Measurements from ENCODE around the gene IFT88.

Gene IFT88, protein sequence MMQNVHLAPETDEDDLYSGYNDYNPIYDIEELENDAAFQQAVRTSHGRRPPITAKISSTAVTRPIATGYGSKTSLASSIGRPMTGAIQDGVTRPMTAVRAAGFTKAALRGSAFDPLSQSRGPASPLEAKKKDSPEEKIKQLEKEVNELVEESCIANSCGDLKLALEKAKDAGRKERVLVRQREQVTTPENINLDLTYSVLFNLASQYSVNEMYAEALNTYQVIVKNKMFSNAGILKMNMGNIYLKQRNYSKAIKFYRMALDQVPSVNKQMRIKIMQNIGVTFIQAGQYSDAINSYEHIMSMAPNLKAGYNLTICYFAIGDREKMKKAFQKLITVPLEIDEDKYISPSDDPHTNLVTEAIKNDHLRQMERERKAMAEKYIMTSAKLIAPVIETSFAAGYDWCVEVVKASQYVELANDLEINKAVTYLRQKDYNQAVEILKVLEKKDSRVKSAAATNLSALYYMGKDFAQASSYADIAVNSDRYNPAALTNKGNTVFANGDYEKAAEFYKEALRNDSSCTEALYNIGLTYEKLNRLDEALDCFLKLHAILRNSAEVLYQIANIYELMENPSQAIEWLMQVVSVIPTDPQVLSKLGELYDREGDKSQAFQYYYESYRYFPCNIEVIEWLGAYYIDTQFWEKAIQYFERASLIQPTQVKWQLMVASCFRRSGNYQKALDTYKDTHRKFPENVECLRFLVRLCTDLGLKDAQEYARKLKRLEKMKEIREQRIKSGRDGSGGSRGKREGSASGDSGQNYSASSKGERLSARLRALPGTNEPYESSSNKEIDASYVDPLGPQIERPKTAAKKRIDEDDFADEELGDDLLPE

DNA sequence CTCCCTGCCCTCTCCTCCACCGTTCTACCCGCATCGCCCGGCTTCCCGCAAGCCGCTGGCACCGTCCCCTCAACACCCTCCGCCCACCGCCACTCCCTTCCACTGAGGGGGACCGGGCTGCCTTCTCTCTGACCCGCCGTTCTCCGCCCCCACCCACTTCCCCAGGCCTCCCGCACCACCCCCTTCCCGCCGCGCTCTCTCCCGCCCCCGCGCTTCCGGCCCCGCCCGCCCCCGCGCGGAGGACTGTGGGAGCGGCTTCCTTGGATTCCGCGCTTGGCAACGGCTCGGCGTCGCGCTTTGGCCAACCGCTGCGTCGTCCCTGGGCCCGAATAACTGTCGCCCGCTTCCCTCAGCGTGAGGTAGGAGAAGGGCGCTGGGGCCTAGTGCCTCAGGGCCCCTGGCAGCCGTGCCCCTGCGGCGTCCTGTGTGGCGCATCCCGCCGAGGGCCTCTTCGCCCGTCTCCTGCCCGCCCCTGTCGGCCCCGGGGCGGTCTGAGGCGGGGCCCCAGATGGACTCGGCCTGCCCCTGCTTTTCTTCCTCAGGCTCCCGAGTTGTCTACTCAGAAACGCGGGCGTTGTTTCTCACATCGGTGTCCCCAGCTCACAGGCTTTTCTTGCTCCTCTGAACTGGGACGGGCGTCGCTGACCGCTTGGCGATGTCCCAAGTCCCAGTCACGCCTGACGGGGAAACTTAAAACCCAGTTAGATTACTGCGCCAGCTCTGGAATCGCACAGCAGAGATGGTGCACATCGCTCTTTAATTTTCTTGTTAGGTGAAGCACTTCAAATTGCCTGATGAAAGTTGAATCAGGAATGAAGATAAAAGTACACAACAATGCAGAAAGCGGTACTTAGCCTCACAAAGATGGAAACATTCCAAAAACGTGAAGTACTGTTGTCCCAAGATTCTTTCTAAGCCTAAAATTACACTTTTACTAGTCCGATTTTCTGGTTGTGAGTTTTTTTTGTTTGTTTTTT lies at the start of gene IFT88:
Gene IFT88, plus strand, starts transcription at position 260 of the 977 bp plus-strand sequence. CDS start 7,229 bp downstream, outside the sequence.
- DNase-seq = peak; percentile 95

DNA sequence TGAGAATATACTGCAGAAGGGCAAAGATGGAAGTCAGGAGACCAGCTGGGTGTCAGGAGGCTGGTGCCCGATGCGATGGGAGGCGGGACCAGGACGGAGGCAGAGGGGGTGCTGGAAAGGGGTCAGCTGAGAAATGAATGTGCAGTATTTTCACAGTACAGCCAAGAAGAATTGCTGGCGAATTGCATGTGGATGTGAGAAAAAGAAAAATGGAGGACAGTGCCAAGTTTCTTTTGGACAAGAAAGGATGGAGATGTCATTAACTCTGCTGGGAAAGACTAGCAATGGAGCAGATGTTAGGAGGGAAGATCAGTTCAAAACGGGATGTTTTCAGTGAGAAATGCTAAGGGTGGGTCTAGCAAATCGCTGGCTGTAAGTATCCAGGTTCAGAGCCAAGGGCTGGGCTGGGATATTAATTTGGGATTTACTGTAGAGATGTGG lies 48.3 kb upstream of the IFT88 start:
- DNase-seq = no peak

DNA sequence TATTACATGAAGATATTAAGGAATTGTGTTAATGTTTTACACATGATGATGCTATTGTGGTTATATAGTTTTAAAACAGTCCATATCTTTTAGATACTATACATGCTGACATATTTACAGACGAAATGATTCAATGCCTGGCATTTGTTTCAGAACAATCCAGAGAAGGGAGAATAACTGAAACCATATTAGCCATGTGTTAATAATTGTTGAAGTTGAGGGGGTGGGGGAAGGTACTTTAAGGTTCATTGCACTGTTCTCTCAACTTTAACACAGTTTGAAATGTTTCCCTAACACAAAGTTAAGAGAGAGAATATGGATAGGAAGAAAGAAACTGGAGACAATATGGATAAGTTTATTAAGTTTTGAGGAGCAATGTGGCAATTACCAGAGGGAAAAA lies 47.1 kb upstream of the IFT88 start:
- no peak for DNase-seq

DNA sequence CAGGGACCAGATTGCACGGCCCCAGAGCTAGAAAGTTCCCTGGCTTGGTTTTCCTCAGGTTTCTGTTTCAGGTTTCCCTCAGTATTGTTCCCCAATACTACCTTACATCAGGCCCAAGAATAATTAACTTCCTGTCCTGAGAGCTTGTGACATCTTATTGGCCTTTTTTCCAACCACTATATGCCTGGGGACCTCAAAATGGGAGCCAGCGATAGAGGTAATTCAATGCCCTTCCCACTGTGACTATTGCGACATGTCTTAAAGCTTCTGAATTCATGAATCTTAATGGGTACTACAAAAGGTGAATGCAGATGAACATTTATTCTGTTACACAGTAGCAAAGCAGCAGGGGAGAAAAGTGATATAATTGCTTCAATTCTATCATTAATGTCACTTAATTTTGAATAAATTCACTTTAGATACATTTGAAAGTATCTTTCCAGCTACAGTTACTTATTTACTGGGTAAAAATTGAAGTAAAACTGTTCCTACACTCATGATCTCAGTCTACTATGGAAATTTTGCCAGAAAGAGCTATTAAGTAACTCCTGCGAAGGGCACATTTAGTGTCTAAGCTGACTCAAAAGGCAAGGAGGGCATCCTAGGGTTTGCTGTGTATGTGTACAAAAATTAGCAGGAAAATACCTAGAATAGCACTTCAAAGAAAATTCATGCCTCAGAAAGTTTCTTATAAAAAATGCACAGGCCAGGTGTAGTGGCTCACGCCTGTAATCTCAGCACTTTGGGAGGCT lies 45.4 kb upstream of the IFT88 start:
- DNase-seq = no peak

DNA sequence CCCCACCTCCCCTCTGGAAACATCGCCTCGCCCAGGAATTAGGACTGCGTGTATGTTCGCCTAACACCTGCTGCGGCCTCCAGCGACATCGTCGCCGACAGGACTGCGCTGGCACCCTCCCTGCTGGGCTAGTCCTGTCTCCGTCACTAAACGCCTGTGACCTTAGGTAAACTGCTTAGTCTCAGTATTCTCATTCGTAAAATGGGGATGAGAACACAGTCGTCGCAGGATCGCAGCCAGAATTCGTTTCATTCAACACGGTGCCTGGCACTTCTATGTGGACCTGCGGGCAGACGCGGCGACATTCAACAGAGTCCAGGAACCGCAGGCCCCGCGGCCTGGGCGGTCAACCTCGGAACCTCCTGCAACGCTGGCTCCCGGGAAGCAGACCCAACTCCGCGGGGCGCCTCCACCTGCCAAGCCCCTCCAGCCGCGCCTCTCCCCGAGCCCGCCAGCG lies 41.8 kb upstream of the IFT88 start:
- DNase-seq = peak; percentile 60

DNA sequence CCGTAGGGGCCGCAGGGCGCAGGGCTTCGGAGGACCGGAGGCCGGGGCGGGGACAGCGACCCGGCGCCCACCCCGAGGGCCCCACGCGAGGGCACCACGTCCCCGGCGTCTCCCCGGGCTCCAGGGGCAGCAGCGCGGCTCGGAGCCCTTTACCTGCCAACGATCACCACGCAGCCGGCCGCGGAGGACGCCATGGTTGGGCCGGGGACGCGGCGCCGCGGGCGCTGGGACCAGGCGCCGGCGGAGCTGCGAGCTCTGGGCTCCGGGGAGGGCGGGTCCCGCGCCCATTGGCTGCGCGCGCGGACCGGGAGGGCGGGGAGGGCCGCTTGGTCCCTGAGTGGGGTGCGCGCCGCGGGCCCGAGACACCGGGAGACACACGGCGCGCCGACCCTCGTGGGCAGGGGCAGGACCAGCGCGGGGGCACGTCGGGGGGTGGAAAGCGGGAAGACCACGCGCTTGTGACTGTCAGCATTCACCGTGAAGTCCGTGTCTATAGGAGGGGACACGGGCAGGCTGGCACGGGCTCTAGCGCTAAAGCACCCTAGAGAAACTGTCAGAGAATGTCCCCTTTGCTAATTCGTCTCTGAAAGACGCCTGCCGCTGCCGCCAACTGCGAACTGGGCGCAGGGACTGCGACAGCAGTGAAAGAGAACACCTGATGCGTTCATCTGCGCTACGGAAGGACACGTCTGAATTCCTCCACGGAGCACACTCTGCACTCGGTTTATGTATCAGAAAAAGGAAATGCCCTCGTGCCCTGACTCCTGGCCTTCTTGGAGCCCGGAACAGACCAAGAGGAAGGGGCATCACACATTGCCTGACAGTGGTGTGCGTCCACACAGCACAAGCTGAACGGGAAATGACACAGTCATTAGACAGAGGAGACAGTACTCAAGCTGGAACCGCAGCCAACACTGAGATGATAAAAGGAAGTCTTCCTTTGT lies 41.1 kb upstream of the IFT88 start, which contains the start of gene CRYL1:
Gene CRYL1, minus strand, starts transcription at position 257 of the 944 bp plus-strand sequence. Its CDS starts 63 bp downstream, at position 194.
- DNase-seq = peak; percentile 71

DNA sequence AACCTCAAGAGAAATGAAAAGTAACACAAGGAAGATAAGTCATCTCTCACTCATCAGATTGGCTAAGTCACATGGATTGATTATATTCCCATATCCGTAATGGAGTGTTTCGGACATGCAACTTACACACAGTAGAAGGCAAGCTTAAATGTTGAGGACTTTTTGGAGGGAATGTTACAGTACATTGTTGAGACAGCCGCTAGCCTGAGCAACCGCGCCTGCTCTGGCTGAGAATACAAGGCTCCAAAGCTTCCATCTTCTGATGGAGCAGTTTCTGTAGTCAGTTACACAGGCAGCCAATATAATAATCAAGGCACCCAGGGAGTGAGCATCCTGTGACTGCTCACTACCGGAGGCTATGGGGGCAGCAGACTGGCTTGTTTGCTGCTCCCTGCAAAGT lies 40.3 kb upstream of the IFT88 start:
- DNase-seq = peak; percentile 11

DNA sequence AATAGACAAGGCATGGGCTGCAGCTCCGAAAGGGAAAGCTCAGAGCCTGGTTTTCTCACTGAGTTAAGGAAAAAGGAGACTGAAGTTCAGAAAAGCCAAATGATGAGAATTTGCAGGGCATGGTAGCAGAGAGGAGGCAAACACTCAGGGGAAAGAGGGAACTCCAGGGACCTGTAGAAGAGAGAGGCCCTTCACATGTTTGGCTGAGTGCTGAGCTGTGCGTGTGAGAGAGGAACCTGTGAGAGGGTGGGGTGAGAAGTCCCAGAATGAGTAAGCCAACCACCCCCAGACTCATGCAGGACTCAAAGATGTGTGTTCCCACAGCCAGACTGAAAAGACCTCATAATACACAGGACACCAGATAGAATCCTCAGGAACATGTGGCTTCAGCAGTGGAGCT lies 38.5 kb upstream of the IFT88 start:
- no peak for DNase-seq

DNA sequence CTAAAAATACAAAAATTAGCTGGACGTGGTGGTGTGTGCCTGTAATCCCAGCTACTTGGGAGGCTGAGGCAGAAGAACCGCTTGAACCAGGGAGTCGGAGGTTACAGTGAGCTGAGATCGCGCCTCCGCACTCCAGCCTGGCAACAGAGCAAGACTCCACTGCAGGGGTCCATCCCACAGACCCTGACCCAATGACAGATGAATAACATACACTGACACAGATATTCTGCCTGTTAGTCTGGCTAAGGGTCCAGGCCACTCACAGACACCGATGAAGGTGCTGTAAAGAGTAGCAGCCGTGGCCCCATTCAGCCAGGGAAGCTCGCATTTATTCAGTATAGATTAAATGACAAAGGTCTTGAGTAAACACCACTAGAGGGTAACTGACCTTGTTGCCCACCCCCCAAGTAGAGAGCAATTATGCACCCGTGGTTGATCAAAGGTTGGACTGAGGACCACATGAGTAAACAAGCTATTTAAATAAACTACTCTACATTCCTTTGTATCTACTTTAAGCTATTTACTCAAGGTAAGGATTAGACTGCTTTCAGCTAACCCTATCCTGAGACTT lies 32.8 kb upstream of the IFT88 start:
- no peak for DNase-seq

DNA sequence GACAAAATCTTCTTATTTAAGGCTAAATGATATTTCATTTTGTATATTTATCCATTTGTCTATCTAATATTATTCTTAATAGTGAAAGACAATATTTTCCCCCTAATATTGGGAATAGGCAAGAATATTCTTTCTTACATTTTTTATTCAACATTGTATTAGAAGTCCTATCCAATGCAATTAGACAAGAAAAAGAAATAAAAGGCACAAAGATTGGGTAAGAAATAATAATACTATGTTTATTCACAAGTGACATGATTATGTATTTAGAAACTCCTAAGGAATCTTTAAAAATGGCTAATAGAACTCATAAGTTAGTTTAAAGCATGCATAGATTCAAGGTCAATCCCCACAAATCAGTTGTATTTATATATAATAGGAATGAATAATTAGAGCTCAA lies 30.0 kb upstream of the IFT88 start:
- no peak for DNase-seq

DNA sequence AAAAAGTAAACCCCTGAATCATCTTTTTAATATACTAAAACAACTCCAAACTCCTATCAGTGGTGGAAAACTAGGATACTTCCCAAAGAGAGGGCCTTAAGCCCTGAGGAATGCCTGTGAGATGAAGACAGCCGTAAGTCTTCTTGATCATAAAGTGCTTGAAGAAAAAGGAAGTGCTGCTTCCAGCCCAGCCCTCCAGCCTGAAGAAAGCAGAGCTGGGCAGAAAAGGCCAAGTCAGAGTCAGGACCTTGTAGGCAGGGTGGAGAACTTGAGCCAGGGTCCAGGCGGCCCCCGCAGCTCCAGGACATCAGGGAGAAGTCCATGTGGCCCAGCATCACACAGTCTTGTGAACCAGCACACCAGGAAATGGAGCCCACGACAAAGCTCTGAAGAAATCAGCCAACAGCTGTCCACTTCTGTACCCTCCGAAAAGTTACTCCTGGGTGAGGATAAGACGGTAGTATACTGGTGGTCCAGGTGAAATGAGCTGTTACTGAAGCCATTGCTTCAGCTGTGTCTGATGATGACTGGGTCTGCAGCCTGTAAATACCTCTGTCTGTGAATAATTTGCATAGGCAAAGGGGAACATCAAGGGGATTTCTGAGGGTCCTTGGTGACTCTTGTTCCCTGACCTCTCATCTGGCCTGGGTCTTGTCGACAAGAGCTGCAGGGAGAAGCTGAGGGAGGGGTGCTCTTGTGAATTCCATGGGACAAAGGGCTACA lies 22.6 kb upstream of the IFT88 start:
- DNase-seq = no peak

DNA sequence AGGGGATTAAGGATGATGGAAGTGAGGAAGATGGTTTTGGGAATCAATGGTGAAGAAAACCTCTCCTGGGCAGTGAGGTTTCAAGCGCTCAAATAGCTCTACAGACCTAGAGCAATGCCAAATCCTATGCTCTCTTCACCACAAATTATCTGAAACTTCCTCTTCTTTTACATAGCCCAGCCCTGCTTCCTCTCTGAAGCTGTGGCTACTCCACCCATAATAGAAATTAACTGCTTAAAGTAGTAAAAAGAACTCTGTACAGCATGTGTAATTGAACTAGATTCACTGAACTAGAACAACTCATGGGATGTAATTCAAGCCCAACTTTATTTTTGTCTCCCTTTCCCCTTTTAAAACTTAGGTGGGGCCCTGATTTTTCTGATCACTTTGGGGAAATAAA lies 20.4 kb upstream of the IFT88 start:
- DNase-seq = no peak

DNA sequence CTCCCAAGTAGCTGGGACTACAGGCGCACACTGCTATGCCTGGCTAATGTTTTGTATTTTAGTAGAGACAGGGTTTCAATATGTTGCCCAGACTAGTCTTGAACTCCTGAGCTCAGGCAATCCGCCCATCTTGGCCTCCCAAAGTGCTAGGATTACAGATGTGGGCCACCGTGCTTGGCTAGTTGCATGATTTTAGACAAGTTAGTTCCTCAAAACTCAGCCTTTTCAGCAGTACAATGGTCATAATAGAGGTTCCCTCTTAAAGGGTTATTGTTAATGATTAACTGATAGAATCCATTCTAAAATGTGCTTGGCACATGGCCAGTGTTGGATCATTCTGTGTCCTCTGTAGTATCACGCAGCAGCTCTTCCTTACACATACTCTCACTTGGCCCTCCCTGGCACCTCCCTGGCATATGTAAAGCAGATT lies 19.5 kb upstream of the IFT88 start:
- DNase-seq = no peak

DNA sequence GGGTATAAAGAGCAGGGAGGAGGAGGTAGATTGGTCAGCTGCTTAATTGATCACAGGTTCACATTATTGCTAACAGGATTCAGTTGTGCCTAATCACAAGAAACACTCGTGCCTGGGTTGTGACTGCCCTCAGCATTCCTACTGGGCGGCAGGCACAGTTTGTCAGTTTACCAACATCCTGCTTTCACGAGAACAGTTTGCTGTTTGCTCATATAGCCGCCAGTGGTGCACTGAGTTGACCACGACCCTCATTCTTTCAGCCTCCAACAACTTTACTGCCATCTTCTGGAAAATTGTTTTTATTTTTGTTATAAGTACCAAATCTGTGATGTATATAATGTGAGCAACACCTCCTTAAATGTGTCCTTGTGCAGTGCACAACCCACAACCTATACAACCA lies 16.2 kb upstream of the IFT88 start:
- DNase-seq = no peak

DNA sequence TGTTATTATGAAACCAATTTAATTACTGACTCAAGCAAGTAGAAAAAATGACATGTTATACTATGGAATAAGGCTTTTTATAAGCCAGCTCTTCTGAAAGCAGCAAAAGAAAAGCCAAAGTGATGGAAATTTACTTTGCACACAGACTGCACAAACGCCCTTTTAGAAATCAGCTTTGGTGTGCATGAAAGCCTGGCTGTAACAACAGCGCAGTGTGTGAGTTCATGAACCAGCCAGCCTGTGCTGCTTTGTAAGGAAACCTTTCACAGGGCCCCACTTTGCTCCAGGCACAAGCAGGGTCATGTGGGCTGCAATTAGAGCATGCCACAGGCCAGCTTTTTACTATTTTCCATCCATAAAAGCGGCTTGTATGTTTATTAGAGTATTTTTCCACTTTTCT lies 13.6 kb upstream of the IFT88 start:
- DNase-seq = no peak

DNA sequence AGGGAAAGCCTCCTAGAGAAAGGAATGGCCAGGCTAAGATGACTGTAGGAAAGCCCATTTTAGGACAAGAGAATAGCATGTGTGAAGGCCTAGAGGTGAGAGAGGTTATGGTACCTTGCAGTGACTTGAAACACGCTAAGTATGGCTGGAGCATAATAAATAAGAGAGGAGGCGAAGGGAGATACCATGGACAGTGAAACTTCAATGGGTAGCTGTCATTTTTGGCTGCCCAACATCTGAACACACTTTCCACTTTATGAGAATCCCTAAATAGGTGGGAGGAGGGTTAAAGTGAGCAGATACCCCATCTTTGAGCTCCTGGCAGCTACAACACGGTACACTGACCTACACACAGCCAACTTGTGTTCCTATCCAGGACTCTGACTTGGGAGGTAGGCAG lies 8.0 kb upstream of the IFT88 start:
- DNase-seq = no peak

DNA sequence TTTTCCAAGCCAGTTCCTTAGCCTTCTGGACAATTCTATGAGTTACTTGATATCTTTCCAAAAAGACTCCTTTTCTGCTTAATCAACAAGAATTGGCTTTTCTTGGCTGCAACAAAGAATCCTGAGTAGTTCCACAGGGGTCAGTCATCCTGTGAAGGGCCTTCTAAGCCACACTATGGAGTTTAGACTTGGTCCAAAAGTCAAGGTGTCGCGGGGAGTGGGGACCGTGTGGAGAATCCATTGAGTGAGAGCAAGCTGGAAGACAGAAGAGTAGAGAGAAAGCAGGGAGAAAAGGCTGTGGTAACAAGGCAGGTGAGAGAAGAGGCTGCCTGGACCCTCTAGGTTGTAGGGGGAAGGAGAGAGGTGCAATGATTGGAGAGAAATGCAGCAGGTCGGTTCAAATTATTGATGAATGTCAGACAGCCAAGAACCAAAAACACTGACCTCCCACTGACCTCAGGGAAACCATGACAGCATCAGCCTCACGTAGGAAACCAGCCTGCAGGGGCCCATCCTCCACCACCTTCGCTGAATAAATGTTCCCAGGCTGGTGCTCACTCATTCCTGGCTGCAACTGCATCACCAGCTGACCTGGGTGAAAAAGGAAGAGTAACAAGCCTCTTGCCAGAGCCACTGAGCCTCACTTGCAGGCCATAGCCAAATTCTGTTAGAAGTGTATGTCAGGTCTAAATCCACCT lies 7.1 kb upstream of the IFT88 start:
- no peak for DNase-seq

DNA sequence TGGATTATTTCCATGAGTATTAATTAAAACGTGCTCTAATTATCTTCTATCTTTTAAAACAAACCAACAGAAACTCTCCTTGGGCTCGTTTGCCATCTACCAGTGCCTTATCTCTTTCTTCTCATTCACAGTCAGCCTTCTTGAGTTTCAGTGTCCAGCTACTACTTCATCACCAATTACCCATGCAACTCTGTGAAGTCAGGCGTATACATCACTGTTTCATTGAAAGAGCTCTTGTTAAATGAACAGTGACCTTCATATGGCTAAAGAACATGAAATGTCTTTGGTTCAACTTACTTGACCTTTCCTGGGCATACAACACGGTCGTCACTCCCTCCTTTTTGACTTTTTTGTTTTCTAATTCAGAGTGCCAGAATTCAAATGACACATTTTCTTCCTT lies 5.2 kb upstream of the IFT88 start:
- DNase-seq = no peak

Data from NCI-H146 (cell line).